GDM1 (cell line): ENCODE data around the gene SUPT4H1.
"Not testable (repeated sequence)": the region's sequence is repeated elsewhere in the genome, so short reads cannot be mapped to it uniquely, and the experiment has no call there.

Experiments used
- DNase-seq: peaks from one replicate; lab custom pipeline; 2025; lab: John Stamatoyannopoulos, UW

The SUPT4H1 gene

DNA sequence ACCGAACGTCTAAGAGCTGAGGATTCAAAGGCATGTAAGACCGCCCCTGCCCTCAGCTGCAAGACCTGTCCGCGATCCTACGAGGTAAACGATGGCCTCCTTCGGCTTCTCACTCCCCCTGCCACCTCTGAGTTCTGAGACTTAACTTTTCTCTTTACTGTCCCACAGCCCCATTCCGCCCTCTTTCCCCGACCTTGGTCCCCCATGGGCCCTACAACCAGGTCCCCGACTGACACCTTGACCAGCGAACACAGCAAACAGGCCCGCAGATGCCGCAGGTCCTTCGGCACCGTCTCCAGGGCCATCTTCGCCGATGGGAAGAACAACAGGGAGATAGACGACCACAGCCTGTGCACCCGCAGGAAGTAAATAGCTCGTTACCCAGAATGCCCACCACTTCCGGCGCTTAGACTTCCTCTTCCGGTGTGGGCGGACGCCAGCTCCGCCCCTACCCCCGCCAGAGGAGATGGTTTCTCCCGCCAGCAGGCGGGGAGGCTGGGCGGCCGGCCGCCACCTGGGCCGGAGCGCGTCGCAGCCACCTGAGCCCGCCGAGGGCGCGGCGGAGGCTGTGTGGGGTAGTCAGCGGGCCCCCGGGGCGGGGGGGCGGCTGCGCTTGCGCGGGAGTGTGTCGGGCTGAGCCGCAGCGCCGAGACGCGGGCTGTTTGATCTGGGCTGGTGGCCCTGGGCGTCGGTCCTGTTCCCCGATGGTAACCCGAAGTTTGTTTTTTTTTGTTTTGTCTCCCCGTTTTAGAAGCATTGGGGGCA is at the start of gene SUPT4H1:
TSS of gene SUPT4H1 (minus strand) at position 371 of the 765 bp plus-strand sequence. CDS start at position 305, 66 bp downstream.
- DNase-seq: peak; percentile 89

DNA sequence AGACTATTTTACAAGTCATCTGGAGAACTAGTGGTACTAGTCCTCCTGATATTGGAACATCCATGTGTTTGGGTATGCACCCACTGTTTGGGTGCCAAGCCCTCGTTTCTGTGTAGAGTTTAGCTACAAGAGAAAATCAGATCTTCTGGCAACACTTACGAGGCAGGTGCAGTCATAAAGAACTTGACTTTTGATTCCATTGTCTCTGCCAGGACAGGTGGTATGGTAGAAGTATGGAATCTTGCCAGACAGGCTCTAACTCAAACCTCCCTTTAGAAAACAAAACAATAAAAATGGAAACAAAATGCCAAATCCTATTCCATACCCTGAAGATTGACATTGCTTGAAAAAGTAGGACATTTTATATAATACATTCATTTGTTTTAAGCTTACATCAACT is 49.3 kb upstream of the SUPT4H1 start:
- DNase-seq: no peak

DNA sequence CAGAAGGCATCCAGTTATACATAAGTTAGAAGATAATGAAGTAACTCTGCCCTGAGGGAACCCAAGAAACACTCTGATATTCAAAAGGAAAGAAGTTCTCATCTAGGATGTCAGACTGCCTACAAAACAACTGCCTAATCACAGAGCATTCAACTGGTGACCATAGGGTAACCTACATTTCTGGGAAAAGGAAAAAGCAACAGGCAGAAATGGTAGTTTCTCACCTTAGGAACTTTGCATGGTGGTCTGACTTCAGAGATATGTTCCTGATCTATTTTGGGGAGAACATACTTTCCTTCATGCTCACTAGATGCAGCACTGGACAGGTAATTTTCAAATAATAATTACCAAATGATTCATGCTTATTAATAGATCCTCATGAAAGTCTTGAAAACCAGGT is 48.8 kb upstream of the SUPT4H1 start:
- DNase-seq: no peak

DNA sequence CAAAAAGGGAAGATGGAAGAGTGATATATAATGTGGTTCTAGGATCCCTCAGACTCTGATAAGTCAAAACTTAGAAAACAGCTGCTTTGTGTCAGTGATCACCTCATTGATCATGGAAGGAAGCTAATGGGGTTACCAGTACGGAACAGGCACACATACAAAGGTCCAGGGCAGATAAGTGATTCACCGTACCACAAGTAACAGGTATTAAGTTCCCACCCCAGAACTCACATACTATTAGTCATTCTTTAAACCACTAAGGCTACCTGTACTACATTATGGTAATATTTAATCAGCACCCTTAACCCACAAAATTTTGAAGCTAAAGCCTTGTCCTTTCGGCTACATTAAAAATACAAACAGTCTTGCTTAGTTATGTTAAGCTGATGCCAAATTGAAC is 48.0 kb upstream of the SUPT4H1 start:
- DNase-seq: no peak

DNA sequence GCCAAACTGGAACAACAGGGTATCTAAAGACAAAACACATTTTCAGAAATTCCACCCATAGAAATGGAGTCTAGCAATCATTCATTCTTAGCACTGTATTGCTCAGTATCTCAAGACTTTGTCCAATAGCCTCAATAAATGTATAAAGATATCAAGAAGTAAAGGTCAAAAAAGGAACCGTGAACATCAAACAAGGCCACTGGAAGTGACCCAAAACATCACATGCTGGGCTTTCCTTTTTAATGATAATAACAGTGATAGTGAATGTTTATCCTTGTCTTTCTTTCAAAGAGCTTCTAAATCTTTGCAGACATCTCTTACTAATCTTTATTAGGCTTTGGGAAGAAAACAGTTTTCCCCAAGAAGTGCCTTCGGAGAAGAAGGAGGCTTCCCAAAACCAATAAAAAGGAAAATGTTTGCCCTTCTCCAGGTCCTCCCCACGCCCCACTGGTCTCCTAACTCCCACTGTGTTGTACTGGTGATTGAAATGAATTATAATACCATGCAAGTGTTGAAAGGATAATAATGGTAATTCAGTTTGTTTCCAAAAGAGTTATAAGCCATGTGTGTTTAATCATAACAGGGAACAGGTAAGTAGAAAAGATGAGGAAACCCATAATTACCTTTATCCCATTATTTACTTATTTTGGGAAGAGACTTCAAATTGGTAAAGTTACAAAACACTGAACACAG is 46.7 kb upstream of the SUPT4H1 start:
- DNase-seq: no peak

DNA sequence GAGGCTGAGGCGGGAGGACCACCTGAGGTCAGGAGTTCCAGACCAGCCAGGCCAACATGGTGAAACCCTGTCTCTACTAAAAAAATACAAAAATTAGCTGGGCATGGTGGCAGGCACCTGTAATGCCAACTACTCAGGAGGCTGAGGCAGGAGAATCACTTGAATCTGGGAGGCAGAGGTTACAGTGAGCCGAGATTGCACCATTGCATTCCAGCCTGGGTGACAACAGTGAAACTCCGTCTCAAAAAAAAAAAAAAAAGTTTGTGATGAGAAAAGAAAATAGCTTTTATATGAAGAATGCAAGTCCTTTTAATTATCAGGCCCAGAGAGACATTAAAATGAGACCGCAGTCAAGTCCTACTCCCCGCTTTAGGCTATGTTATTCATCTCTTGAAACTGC is 45.4 kb upstream of the SUPT4H1 start:
- not testable (repeated sequence) for DNase-seq

DNA sequence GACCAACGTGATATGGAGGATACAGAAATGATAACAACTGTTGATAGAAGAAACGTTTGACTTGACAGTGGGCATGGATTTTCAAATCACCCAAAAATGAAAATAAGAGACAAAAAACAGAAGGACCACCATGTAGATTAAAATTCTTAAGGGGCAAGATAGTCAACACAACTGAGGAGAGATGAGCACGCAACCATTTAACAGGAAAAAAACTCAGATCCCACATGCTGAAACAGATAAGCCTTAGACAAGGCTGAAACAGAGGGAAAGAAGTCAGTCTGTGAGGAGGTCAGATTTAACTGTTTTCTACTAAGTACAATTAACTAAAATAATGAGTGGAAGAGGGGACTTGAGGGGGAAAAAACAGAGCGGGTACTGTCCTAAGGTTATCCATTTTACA is 44.2 kb upstream of the SUPT4H1 start:
- no peak for DNase-seq

DNA sequence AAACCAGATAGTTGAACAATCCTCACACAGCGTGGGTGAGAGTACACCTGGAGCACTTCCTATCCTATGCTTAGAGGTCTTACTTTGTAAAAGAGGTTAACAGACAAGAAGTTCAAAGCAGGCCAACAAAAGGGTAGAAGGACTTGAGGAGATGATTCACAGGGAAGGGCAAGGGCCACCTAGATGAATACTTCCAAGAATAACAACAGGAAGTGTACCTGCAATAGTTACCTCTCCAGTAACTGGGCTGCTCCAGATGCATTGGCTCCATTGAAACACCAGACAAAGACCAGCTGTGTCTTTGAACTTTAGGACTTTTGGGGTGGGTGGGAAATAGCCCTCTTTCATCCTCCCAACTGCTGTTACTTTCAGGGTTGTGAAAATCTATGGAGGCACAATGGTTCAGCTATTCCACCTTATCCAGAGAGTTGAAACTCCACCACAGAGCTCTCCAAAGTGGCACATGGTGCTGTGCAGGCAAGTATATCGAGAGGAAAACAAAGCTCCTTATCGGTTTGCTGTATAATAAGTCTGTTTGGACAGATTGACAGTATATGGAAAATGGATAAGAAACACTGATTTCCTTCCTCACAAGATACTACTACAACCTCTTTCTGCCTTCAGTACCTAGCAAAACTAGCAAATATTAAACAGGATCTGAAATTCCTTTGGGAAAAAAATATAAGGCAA is 42.7 kb upstream of the SUPT4H1 start:
- no peak for DNase-seq

DNA sequence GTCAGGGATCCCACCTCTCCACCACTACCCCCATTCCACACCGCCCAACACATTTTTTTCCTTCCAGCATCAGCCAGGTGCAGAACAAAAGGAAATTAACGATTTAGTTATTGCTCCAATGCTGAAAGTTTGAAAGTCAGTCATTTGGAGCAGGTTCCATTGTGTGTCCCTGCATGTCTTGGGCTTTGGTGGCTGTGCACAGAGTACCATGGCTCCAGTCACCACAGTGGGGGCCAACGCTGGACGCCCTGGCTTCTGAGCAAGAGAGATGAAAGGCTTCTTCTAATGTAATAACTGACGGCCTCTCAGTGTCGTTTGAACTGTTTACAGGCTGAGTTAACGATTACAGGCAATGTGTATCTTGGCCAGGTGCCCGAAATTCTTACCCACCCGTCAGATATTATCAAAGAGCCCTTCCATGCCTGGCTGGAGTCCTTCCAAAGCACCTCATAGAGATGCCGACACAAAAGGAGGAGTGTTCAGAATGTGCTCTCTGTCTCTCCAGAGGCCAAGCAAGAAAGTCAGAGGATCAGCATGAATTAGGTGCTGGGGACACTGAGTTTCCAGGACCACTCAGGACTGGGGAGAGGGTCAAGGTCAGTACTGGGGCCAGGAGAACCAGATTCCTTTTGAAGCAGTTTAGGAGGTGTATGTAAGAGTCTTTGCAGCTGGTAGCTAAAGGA is 39.4 kb upstream of the SUPT4H1 start:
- no peak for DNase-seq

DNA sequence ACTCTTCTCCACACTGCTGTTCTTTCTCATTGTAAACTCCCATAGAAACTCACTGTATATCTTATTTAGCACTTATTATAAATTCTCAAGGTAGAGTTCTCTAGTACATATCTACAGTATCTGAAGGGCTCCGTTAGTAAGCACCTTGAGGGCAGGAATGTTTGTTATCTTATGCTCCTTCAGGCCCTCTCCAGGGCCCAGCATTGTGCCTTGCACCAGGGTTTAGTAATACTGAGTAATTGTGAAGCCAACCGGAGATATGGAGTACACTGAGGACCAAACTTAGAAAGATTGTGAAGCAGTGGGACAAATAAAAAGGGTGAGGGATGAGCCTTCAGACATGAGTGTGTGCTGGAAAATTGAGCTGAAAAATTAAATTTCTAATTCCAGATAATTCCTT is 38.9 kb upstream of the SUPT4H1 start:
- no peak for DNase-seq

DNA sequence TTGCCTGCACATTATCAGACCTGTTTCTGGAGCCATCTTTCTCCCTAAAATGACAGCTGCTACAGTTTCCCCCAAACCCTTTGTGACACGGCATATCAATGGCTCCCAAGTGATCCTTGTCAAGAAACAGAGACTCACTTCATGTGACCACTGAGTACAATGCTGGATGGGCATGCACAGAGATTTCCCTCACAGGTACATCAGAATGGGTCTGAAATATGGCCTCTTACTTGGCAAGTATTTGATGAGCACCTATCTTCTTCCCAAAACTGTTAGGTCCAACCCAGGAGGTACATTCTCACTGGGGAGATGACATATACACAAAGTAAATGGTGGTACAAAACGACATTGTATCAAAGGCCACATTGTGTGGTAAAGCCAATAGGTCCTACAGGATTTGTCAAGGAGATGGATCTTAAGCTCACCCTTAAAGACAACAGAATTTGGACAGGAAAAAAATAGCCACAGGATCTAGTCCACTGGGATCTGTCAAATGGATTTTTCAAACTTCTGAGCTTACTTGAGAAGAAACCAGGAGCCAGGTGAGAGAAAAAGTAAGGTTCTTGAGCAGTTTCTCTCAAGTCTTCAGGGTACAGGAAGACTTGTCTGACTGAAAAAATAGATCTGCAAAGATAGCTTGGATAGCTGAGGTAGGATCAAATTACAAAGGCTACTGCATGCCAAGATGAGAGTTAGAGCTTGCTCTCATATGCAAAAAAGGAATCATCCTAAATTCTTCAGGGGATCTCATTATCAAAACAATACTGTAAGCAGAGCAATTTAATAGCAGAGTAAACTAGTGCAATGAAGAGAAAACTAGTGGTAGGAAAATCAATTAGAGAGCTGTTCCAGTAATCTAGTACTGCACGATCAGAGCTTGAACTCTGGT is 36.5 kb upstream of the SUPT4H1 start:
- no peak for DNase-seq

DNA sequence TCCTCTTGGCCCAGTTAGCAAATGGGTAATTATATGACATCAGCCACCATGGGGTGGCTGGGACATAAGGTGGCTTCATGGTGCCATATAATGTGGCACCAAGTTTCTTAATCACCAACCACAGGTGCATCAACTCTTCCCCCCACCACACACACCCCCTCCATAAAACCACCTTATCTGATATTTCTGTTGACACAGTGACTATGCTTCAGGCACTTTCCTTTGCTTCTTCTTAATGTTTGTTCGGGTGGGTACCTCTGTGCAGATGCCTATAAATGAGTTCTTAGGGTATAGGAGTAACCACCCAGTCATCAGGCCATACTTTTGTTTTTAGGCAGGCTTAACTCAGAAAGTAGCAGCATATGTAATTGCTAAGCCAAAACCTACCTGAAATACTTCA is 35.8 kb upstream of the SUPT4H1 start:
- DNase-seq: no peak

DNA sequence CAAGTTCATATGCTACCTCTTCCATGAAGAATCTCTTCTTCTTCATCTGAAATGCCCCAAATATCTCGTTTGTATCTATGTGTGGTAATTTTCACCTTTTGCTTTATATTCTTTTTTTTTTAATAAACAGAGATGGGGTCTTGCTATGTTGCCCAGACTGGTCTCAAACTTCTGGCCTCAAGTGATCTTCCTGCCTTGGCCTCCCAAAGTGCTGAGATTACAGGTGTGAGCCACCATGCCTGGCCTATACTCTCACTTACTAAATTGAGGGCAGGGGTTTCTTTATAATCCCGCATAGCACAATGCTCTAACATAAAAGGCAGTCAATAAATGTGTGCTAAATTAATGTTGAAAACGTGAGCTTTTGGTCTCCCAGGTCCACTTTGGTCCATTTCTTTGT is 34.7 kb upstream of the SUPT4H1 start:
- no peak for DNase-seq

DNA sequence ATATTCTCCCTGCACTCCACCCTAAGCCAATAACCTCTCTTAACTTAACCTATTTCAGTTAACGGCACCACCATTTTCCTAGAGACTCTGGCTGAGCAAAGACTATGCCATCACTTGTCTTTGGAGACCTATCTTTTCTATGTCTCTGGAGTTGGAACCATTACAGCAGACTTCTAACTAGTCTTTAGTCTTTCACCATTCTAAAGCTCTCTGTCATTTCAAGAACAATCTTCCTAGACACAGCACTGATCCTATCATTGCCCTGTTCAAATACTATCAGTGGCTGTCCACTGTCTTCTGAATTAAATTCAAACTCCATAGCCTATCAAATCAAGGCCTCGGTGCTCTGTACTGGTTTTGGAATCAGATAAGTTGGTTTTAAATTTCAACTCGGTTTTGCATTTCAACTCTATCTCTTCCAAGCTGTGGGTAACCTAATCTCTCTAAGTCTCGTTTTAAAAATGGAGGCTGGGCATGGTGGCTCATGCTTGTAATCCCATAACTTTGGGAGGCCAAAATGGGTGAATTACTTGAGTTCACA is 33.4 kb upstream of the SUPT4H1 start:
- DNase-seq: no peak

DNA sequence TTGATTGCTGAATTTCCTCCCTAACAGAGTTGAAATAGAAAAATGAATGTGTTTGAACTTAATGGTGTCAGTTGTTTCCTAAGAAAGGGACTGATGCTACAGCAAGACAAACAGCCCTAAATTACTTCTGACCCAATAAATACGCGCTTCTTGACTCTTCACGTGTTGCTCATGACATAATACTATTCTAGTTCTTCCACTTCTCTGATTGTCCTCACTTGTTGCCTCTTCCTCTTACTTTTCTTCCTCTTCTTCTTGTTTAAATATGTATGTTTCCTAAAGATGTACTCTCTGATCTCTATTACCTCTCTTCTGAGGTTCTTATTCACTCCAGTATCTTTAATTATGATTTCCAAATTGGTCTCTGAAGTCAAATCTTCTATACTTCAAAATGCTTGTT is 32.9 kb upstream of the SUPT4H1 start:
- DNase-seq: no peak

DNA sequence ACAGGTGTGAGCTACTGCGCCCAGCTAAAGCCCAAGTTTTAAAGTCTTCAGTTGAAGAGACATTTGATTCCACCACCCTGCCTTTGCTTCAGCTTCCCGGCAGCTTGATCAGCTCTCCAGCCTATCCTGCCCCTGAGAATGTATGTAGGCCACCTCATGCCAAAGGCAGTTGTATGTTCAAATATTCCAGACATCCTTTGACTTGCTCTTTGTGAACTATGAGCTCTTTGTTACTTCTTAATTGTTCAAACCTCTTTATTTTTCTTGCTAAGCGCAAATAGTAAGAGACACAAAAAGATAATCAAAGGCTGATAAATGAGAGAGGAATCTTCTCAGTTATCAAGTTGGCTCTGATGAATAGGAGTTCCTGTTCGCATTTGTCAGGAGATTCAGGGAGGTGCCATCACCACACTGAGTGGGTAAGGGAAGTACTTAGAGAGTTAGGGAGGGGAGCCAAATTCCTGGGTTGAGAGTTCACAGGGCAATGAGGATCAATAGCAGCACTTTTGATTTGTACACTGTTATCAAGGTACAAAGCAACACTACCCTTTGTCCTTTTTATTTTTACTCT is 32.0 kb upstream of the SUPT4H1 start:
- DNase-seq: no peak

DNA sequence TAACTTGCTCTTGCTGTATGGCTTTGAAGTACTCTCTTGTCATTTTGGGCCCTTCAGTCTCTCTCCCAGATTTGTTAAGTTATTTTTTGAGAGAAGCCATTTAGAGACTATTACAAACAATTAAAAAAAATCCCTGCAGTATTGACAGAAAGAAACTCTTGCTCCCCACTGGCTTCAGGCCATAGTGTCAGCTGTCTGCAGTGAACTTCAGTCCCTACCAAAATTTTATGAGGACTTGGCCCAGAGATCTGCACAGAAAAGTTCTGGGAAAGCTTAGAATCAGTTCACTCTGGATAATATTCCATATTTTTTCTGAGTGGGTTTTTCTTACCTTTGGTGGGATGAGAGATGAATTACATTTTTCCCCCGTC is 30.9 kb upstream of the SUPT4H1 start:
- DNase-seq: no peak

DNA sequence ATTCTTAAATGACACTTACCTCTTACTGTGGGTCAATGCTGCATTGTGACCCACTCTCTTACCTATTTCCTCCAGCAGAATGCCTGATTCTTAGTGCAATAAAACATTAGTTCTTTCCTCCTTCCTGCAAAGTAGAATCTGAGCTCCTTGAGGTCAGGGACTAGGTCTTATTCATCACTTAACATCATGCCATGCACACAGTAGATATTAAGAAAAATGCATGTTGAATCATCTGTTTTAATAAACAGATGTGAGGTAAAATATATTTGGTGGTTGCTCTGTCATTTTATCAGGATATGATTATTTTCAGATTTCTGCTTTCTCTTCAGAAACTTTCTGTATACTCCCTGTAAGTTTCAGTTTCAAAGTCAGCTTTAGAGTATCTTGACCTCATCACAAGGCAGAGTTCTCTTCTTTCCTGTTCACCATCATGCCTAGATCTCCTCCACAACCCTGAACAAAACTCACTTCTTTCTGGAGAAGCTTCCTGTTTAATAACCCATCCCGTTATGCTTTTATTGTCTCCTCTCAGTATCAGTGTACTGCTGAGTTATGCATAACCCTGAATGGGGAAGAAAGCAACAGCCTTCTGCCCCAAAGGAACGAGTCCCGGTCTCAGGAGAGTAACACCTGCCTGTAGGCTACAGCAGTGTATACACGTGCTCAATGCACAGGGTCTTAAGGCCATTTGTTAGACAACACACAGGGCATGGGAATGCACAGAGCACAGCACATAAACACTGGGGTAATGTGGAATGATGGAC is 30.3 kb upstream of the SUPT4H1 start:
- DNase-seq: no peak

DNA sequence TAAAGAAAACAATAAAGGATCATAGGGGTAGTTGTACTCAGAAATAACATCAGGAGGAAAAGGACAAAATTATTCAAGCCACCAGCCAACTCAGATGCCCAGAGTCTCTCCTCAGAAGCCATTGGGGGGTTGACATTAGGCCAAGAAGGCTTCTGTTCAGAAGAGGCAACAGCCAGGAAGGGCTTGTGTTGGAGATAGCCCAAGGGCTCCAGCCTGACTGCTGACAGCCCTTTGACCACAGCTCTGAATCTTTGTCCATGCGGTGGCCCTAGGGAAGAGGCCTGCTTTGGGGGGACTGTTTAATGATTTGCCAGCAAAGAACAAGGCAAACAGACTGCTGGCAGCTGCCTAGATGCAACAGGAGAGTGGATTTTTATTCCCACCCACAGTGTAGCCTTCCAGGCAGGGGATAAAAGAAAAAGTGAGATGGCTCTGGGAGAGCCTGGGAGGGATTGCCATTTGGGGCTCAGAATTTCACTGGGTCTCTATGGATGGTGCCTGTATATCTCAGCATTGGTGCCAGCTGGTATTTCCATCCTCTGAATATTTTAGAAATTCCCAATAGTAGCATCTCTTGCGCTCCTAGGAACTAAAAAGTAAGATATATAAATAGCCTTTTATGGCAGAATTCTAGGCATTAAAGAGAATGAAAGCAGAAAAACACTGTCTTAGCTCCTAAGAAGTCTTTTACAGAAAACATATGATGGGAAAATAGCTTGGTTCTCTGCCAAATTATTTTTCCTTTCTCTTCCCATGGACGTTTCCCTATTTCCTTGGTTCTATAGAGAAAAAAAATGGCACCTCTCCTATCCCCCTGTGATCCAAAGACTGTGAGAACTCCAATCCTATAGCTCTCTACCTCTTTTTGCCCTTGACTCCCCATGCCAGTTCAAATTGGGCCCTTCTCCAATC is 29.4 kb upstream of the SUPT4H1 start:
- DNase-seq: no peak
